K562 (cell line): Measurements from ENCODE around the gene PHYH. TPM values are rescaled to one million over a fixed set of nuclear protein-coding genes. Genes with fewer than 3 reads are reported as not detected.
A peak's percentile ranks its signal among the peaks of the same experiment; 100 is the strongest.

Source experiments
- BRF1 ChIP-seq: IDR thresholded peaks from 3 replicates; pipeline ENCODE4 v1.6.1; 2011; ENCODE audit warnings: borderline replicate concordance, mild to moderate bottlenecking; ENCODE audit not compliant: insufficient read length; ENCODE audit errors: extremely low read depth
- FOXM1 ChIP-seq, 2 experiments: fragments of 450-650 bp in 1 of 2; sonication (generic) in 1 of 2; formaldehyde crosslinking in 1 of 2; IDR thresholded peaks; 2 replicates each; pipeline versions ENCODE4 v1.6.1 to v1.9.0; 2017 to 2022; ENCODE audit warnings: low read depth in 2 of 2, mild to moderate bottlenecking in 2 of 2, missing genetic modification reagents in 1 of 2, moderate library complexity in 1 of 2
- GTF2A2 ChIP-seq: IDR thresholded peaks from 2 replicates; pipeline ENCODE4 v1.6.1; 2016; ENCODE audit warnings: mild to moderate bottlenecking, missing genetic modification characterization, missing compliant biosample characterization
- LEF1 ChIP-seq: fragments of 450-650 bp; IDR thresholded peaks from 2 replicates; pipeline ENCODE4 v1.6.1; 2016; ENCODE audit warnings: mild to moderate bottlenecking
- MYBL2 ChIP-seq, 2 experiments: fragments of 450-650 bp in 1 of 2; sonication (generic) in 1 of 2; formaldehyde crosslinking in 1 of 2; IDR thresholded peaks; 2 replicates each; pipeline versions ENCODE4 v1.6.1 to v1.8.1; 2017 to 2022; ENCODE audit warnings: borderline replicate concordance in 1 of 2, inconsistent platforms in 1 of 2, low read depth in 1 of 2, mild to moderate bottlenecking in 1 of 2, missing genetic modification reagents in 1 of 2, moderate library complexity in 1 of 2
- RAD51 ChIP-seq: fragments of 450-650 bp; IDR thresholded peaks from 2 replicates; pipeline ENCODE4 v1.7.1; 2016; ENCODE audit warnings: low read depth, mild to moderate bottlenecking, borderline replicate concordance
- RBM22 ChIP-seq: fragments of 200-400 bp; formaldehyde crosslinking; IDR thresholded peaks from 2 replicates; pipeline ENCODE4 v1.6.1; 2018; ENCODE audit warnings: low read length, low read depth; ENCODE audit not compliant: poor library complexity, severe bottlenecking
- RNF2 ChIP-seq: sonication (generic); IDR thresholded peaks from 2 replicates; pipeline ENCODE4 v1.6.1; 2016
- SAP30 ChIP-seq: fragments of 200-600 bp; sonication (generic); IDR thresholded peaks from 2 replicates; pipeline ENCODE4 v1.6.1; 2012; ENCODE audit warnings: borderline replicate concordance, low read depth, mild to moderate bottlenecking, moderate library complexity, low read length, control low read depth, inconsistent platforms; ENCODE audit not compliant: insufficient read depth, poor library complexity, severe bottlenecking
- SMARCA5 ChIP-seq: fragments of 450-650 bp; IDR thresholded peaks from 2 replicates; pipeline ENCODE4 v1.6.1; 2016
- STAT5B ChIP-seq: fragments of 250-450 bp; sonication (Bioruptor Pico); IDR thresholded peaks from 2 replicates; pipeline ENCODE4 v1.8.0; 2021; ENCODE audit warnings: mild to moderate bottlenecking, inconsistent platforms
- ZFP1 ChIP-seq: fragments of 450-650 bp; formaldehyde crosslinking; IDR thresholded peaks from 2 replicates; pipeline ENCODE4 v1.4.0; 2020; ENCODE audit warnings: mild to moderate bottlenecking, mixed read lengths
- ZNF316 ChIP-seq: fragments of 450-650 bp; IDR thresholded peaks from 2 replicates; pipeline ENCODE4 v1.6.1; 2016
- ZNF695 ChIP-seq: fragments of 450-650 bp; formaldehyde crosslinking; IDR thresholded peaks from 2 replicates; pipeline ENCODE4 v1.4.0; 2020; ENCODE audit warnings: mild to moderate bottlenecking, moderate library complexity
- ZNF740 ChIP-seq, 3 experiments: fragments of 200-800 bp in 1 of 3; sonication (Bioruptor generic) in 1 of 3; sonication (generic) in 1 of 3; formaldehyde crosslinking in 1 of 3; IDR thresholded peaks; 2 replicates each; pipeline versions ENCODE4 v1.6.1 to v1.8.0; 2016 to 2022; ENCODE audit warnings: mild to moderate bottlenecking in 2 of 3, missing compliant biosample characterization in 2 of 3, missing genetic modification characterization in 2 of 3, missing genetic modification reagents in 1 of 3
- polyA plus RNA-seq, 8 experiments: library from polyadenylated mRNA; depleted of rRNA in 4 of 8; stranded (reverse) in 5 of 8; unstranded in 3 of 8; fragments of >200 nt; fragmentation: Nextera tagmentation in 2 of 8; fragmentation: Illumina TruSeq in 1 of 8; extraction: Ambion mirVana in 2 of 8; extraction: Trizol in 1 of 8; gene quantifications; 2 replicates each; pipeline versions ENCODE4 v1.2.1 to v1.2.3, GENCODE V29; 2011 to 2014; ENCODE audit warnings: inconsistent platforms in 1 of 8, missing spikeins in 1 of 8
- total RNA-seq, 7 experiments: library from RNA; depleted of rRNA in 6 of 7; stranded (reverse); fragments of >200 nt in 6 of 7; fragmentation: Illumina TruSeq in 2 of 7; extraction: Trizol in 2 of 7; gene quantifications; 2 replicates each; pipeline versions ENCODE4 v1.2.1 to v1.2.3, GENCODE V29; 2011 to 2021; ENCODE audit warnings: low replicate concordance in 1 of 7
- TF ChIP-seq, protein P1 (sequence below): sonication (generic); formaldehyde crosslinking; IDR thresholded peaks from 2 replicates; pipeline ENCODE4 v1.8.1; 2023; ENCODE audit warnings: mild to moderate bottlenecking, missing genetic modification reagents
- TF ChIP-seq, protein P2 (sequence below): fragments of 450-650 bp; IDR thresholded peaks from 2 replicates; pipeline ENCODE4 v1.6.1; 2017; ENCODE audit warnings: antibody characterized with exemption, mild to moderate bottlenecking
- TF ChIP-seq, protein P3 (sequence below): sonication (generic); formaldehyde crosslinking; IDR thresholded peaks from 2 replicates; pipeline ENCODE4 v1.9.0; 2022; ENCODE audit warnings: mild to moderate bottlenecking, missing genetic modification reagents

The PHYH gene
- total and polyA plus RNA-seq, 9 of the 15 experiments (the other 6 are each of a cell fraction or from before 2014, with no cell fraction given), result 3.8 to 6.9 (median 5.7) TPM

DNA sequence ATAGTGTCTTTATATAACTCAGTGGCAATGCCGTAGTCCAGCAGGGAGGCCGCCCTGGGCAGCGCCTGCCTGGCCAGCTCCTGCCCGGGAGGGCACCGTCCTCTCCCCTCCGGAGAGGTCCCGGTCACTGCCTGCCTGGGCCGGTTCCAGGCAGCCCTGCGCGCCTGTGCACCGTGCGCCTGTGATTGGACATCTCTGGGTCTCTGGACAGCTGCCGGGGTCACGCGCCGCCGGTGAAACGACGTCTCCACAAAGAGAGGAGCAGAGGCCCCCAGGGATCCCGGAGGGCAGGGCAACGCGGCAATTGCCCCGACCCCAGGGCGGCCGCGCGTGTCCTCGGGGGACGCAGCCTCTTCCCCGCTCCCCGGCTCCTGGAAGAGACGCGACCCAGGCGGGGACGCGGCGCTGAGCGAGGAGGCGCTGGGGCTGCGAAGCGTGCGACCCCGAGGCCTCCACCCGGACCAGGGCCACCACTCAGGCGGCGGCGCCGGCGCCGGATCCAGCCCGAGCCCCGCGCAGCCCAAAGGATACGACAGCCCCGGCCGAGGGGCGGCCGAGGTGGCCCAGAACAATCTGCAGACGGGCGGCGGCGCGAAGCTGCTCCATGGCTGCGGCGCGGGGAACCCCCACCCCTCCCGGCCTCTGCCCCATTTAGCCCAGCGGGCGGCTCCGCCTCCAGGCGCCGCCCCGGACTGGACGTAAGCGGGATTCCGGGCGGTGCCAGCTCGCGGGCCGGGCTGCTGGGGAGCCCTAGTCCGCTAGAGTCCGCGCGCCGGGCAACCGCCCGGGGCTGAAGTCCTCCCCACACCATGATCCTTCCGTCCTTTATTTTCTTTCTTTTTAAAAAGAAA is at the start of gene PHYH (continued):
- TF ChIP-seq MYBL2 (IDR thresholded peaks at IDR 0.05; ENCODE audit: low read depth) (no peak), MYBL2 (CRISPR knock-in tag; IDR thresholded peaks at IDR 0.05; ENCODE audit: borderline replicate concordance) (no peak), ZNF740 (CRISPR knock-in tag; IDR thresholded peaks at IDR 0.05) (no peak), ZNF740 (tag; IDR thresholded peaks at IDR 0.05) (no peak), LEF1 (peak; percentile 66; the same call in 1 of the 2 replicates), SMARCA5 (no peak), RNF2 (0 out of 2 replicates have a peak, but pooled peaks have one; percentile 29), SAP30 (no peak), ZFP1 (CRISPR knock-in tag) (no peak), ZNF695 (CRISPR knock-in tag) (no peak), BRF1 (no peak), FOXM1 (IDR thresholded peaks at IDR 0.05; ENCODE audit: low read depth) (no peak), FOXM1 (CRISPR knock-in tag; IDR thresholded peaks at IDR 0.05; ENCODE audit: low read depth) (no peak), ZNF316 (no peak), RBM22 (peak; percentile 67), STAT5B (CRISPR knock-in tag) (no peak), GTF2A2 (peak; percentile 73), RAD51 (peak; percentile 34; the same call in 1 of the 2 replicates)
- TF ChIP-seq, protein P1, sequence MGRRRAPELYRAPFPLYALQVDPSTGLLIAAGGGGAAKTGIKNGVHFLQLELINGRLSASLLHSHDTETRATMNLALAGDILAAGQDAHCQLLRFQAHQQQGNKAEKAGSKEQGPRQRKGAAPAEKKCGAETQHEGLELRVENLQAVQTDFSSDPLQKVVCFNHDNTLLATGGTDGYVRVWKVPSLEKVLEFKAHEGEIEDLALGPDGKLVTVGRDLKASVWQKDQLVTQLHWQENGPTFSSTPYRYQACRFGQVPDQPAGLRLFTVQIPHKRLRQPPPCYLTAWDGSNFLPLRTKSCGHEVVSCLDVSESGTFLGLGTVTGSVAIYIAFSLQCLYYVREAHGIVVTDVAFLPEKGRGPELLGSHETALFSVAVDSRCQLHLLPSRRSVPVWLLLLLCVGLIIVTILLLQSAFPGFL (CRISPR knock-in tag), result no peak
- TF ChIP-seq, protein P2, sequence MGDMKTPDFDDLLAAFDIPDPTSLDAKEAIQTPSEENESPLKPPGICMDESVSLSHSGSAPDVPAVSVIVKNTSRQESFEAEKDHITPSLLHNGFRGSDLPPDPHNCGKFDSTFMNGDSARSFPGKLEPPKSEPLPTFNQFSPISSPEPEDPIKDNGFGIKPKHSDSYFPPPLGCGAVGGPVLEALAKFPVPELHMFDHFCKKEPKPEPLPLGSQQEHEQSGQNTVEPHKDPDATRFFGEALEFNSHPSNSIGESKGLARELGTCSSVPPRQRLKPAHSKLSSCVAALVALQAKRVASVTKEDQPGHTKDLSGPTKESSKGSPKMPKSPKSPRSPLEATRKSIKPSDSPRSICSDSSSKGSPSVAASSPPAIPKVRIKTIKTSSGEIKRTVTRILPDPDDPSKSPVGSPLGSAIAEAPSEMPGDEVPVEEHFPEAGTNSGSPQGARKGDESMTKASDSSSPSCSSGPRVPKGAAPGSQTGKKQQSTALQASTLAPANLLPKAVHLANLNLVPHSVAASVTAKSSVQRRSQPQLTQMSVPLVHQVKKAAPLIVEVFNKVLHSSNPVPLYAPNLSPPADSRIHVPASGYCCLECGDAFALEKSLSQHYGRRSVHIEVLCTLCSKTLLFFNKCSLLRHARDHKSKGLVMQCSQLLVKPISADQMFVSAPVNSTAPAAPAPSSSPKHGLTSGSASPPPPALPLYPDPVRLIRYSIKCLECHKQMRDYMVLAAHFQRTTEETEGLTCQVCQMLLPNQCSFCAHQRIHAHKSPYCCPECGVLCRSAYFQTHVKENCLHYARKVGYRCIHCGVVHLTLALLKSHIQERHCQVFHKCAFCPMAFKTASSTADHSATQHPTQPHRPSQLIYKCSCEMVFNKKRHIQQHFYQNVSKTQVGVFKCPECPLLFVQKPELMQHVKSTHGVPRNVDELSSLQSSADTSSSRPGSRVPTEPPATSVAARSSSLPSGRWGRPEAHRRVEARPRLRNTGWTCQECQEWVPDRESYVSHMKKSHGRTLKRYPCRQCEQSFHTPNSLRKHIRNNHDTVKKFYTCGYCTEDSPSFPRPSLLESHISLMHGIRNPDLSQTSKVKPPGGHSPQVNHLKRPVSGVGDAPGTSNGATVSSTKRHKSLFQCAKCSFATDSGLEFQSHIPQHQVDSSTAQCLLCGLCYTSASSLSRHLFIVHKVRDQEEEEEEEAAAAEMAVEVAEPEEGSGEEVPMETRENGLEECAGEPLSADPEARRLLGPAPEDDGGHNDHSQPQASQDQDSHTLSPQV, result peak; percentile 71
- TF ChIP-seq, protein P3, sequence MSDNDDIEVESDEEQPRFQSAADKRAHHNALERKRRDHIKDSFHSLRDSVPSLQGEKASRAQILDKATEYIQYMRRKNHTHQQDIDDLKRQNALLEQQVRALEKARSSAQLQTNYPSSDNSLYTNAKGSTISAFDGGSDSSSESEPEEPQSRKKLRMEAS (CRISPR knock-in tag), result peak; percentile 72
